ENCODE data around the gene ALAS1. TPM values are rescaled to one million over a fixed set of nuclear protein-coding genes. Genes with fewer than 3 reads are reported as not detected.
A peak's percentile ranks its signal among the peaks of the same experiment; 100 is the strongest.

The ALAS1 gene
- total RNA-seq, 1 experiment from 2014 or later: 29.2 TPM

- Mint-ChIP-seq H3K36me3 (ENCODE audit: insufficient read depth, unreplicated experiment) (peaks cover 67% of the 10 kb centered on the region), H3K9me3 (ENCODE audit: unreplicated experiment) (no peaks in the 10 kb centered on the region), H3K4me3 (ENCODE audit: unreplicated experiment) (no peak overlapping the region), H3K27me3 (ENCODE audit: insufficient read depth, unreplicated experiment) (no peaks in the 10 kb centered on the region), H3K27ac (ENCODE audit: low read depth, unreplicated experiment) (no peak overlapping the region), H3K4me1 (ENCODE audit: insufficient read depth, unreplicated experiment) (peaks cover 39% of the 10 kb centered on the region)
- POLR2A ChIA-PET: interaction anchor here (0.6 to 1.7 kb wide), 2 partner anchors 15 to 492 kb away, joined by 4 read pairs; no protein-coding TSS in a partner anchor
- CTCF ChIA-PET: interaction anchor here (2.7 kb wide), 1 partner anchor 20 kb away, joined by 16 read pairs; no protein-coding TSS in a partner anchor
- TSS peak; percentile 2 for BruUV-seq (replicated peaks)
- no peak for TF ChIP-seq CTCF (IDR thresholded peaks at IDR 0.05; ENCODE audit: unreplicated experiment)
- no peak for DNase-seq (ENCODE audit: unreplicated experiment)
- intact Hi-C loops (cut with micrococcal nuclease): no loop called here
Measured at GRCh38 chr3:52200981-52201679, 3.2 kb downstream of the ALAS1 start.

DNA sequence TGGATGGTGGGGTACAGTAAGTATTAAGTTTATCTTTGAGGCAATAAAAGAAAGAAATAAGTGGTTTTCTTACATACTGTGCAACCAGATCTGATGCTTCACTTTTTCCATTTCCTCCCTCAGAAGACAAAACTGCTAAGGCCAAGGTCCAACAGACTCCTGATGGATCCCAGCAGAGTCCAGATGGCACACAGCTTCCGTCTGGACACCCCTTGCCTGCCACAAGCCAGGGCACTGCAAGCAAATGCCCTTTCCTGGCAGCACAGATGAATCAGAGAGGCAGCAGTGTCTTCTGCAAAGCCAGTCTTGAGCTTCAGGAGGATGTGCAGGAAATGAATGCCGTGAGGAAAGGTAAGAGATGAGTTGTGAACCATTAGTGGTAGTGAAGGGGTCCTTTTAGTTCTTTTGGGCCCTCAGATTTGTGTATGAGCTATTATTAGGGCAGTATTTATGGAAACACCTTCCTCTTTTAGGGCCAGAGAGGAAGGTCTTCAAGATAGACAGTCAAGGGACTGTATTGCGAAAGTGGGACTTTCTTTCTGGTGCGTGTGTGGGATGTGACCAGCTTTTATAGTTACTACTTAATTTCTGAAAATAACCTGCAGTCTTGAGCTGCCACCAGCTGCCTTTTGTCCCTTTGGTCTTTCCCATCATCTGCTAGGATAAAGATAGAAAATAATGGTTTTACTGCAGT lies 4.6 kb downstream of the ALAS1 start:
- intact Hi-C loops (cut with micrococcal nuclease): no loop called here
- CTCF ChIA-PET: interaction anchor here (1.0 to 2.7 kb wide), 3 partner anchors 18 to 149 kb away, joined by 3 to 16 read pairs (median 6); no protein-coding TSS in a partner anchor
- Mint-ChIP-seq H3K4me1 (ENCODE audit: insufficient read depth, unreplicated experiment) (peaks cover 30% of the 10 kb centered on the region), H3K36me3 (ENCODE audit: insufficient read depth, unreplicated experiment) (peaks cover 81% of the 10 kb centered on the region), H3K27ac (ENCODE audit: low read depth, unreplicated experiment) (no peak overlapping the region), H3K4me3 (ENCODE audit: unreplicated experiment) (no peak overlapping the region), H3K27me3 (ENCODE audit: insufficient read depth, unreplicated experiment) (no peaks in the 10 kb centered on the region), H3K9me3 (ENCODE audit: unreplicated experiment) (no peaks in the 10 kb centered on the region)
- TF ChIP-seq CTCF (IDR thresholded peaks at IDR 0.05; ENCODE audit: unreplicated experiment): no peak
- POLR2A ChIA-PET: interaction anchor here (0.9 kb wide), 1 partner anchor 9 kb away, joined by 3 read pairs; no protein-coding TSS in a partner anchor
- BruUV-seq (replicated peaks): no TSS peak
- DNase-seq (ENCODE audit: unreplicated experiment): no peak

DNA sequence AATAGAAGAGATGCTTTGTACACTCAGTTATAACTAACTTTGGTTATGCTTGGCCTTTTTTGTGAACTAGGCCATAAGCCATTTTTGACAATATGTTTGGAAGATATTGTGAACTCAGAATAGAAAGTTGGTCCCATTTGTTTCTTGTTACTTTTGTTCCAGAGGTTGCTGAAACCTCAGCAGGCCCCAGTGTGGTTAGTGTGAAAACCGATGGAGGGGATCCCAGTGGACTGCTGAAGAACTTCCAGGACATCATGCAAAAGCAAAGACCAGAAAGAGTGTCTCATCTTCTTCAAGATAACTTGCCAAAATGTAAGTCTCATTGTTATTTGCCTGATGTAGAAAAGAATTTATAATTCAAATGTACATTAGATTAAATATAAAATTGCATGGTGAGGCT lies 5.7 kb downstream of the ALAS1 start:
- H3K9me3 Mint-ChIP-seq (ENCODE audit: unreplicated experiment): no peaks in the 10 kb centered on the region

More for the DNA sequence above, 5.7 kb downstream of the ALAS1 start:
- POLR2A ChIA-PET: interaction anchor here (0.8 to 2.2 kb wide), 7 partner anchors 11 to 84 kb away, joined by 3 to 9 read pairs (median 5); partner anchors contain the start of genes GLYCTK and POC1A
- H3K4me1 Mint-ChIP-seq (ENCODE audit: insufficient read depth, unreplicated experiment): peaks cover 24% of the 10 kb centered on the region
- H3K27ac Mint-ChIP-seq (ENCODE audit: low read depth, unreplicated experiment): no peak overlapping the region
- CTCF ChIA-PET: interaction anchor here (0.6 to 1.6 kb wide), 7 partner anchors 18 to 701 kb away, joined by 3 to 5 read pairs (median 3); partner anchors contain the start of gene RPL29
- no peak for TF ChIP-seq CTCF (IDR thresholded peaks at IDR 0.05; ENCODE audit: unreplicated experiment)
- no peaks in the 10 kb centered on the region for H3K27me3 Mint-ChIP-seq (ENCODE audit: insufficient read depth, unreplicated experiment)
- H3K36me3 Mint-ChIP-seq (ENCODE audit: insufficient read depth, unreplicated experiment): peaks cover 92% of the 10 kb centered on the region
- no peak for DNase-seq (ENCODE audit: unreplicated experiment)
- no TSS peak for BruUV-seq (replicated peaks)
- no peak overlapping the region for H3K4me3 Mint-ChIP-seq (ENCODE audit: unreplicated experiment)
- intact Hi-C loops (cut with micrococcal nuclease): no loop called here

Measured in MCF 10A (cell line).